HCT116 (cell line): ENCODE results near the gene MMP17. TPM values are rescaled to one million over a fixed set of nuclear protein-coding genes. Genes with fewer than 3 reads are reported as not detected.
A peak's percentile ranks its signal among the peaks of the same experiment; 100 is the strongest.

Experiments
- ATAC-seq: fragments of 200-7000 bp; cut with Tn5 transposase; 2 replicates; pipeline ENCODE4 v1.9.1; 2020; ENCODE audit warnings: mild to moderate bottlenecking, moderate library complexity
- BruUV-seq: library from RNA; stranded (reverse); fragments of 400-500 nt; replicated peaks from 2 replicates; lab custom pipeline; 2021; lab: Mats Ljungman, UMichigan
- CTCF ChIA-PET: fragments of 300-600 bp; sonication (Branson Sonifier 250); formaldehyde crosslinking; loops from one replicate; lab custom pipeline; 2021; ENCODE audit warnings: antibody characterized with exemption; lab: Charles Lee
- POLR2A ChIA-PET: fragments of 300-600, 350-600 bp; sonication (Branson Sonifier 250); formaldehyde crosslinking; loops from one replicate; lab custom pipeline; 2021; ENCODE audit warnings: antibody characterized with exemption; lab: Charles Lee
- RAD21 ChIA-PET, 2 experiments: fragments of 300-600 bp; sonication (Branson Sonifier 250); formaldehyde crosslinking; loops; one replicate each; lab custom pipeline; 2023; ENCODE audit warnings: low total read pairs in 2 of 2; ENCODE audit not compliant: uncharacterized antibody in 2 of 2, unreplicated experiment in 2 of 2, low non-redundant PET in 1 of 2; lab: Charles Lee
- DNase-seq: peaks from one replicate; pipeline ENCODE4 v3.0.0-alpha.2; 2010; ENCODE audit warnings: low read depth, low spot score
- H2AFZ ChIP-seq: fragments of 200-600 bp; shearing (Covaris generic), sonication (generic); 2 replicates; pipeline ENCODE4 v1.6.1; 2017; ENCODE audit warnings: low read depth, mixed run types, mixed read lengths, antibody characterized with exemption, low read length; ENCODE audit not compliant: poor library complexity, severe bottlenecking
- H3K27ac ChIP-seq: 2 replicates; pipeline ENCODE4 v1.5.1; 2012; ENCODE audit warnings: low read depth, low read length
- H3K27me3 ChIP-seq: fragments of 200-600 bp; sonication (generic); 2 replicates; pipeline ENCODE4 v1.6.1; 2016; ENCODE audit warnings: mixed run types, low read length, mixed read lengths; ENCODE audit not compliant: insufficient read depth
- H3K36me3 ChIP-seq, 2 experiments: fragments of 200-500 bp in 1 of 2; fragments of 200-600 bp in 1 of 2; sonication (Bioruptor generic) in 1 of 2; sonication (generic) in 1 of 2; 2 replicates each; pipeline versions ENCODE4 v1.5.1 to v1.6.1; 2014 to 2016; ENCODE audit warnings: low read length in 2 of 2, inconsistent platforms in 1 of 2, mixed read lengths in 1 of 2, mixed run types in 1 of 2; ENCODE audit not compliant: insufficient read depth in 2 of 2, control insufficient read depth in 1 of 2
- H3K4me1 ChIP-seq, 2 experiments: fragments of 200-600 bp in 1 of 2; sonication (generic) in 1 of 2; 2 replicates each; pipeline versions ENCODE4 v1.5.1 to v1.6.1; 2012 to 2017; ENCODE audit warnings: low read length in 2 of 2, inconsistent platforms in 1 of 2, mild to moderate bottlenecking in 1 of 2, mixed read lengths in 1 of 2, mixed run types in 1 of 2, moderate library complexity in 1 of 2; ENCODE audit not compliant: insufficient read depth in 2 of 2, control insufficient read depth in 1 of 2
- H3K4me2 ChIP-seq: fragments of 200-600 bp; sonication (generic); 2 replicates; pipeline ENCODE4 v1.6.1; 2017; ENCODE audit warnings: mixed run types, low read length, mixed read lengths
- H3K4me3 ChIP-seq, 2 experiments: fragments of 200-600 bp in 1 of 2; sonication (generic) in 1 of 2; replicated peaks in 1 of 2; 2 replicates each; pipeline ENCODE4 v1.5.1; 2011 to 2016; ENCODE audit warnings: low read length in 2 of 2, control low read depth in 1 of 2, low read depth in 1 of 2, mild to moderate bottlenecking in 1 of 2, mixed read lengths in 1 of 2, mixed run types in 1 of 2
- H3K79me2 ChIP-seq: fragments of 200-600 bp; sonication (generic); 2 replicates; pipeline ENCODE4 v1.6.1; 2017; ENCODE audit warnings: mild to moderate bottlenecking, mixed run types, low read length, moderate library complexity, mixed read lengths; ENCODE audit not compliant: insufficient read depth
- H3K9ac ChIP-seq: fragments of 200-600 bp; sonication (generic); 2 replicates; pipeline ENCODE4 v1.6.1; 2016; ENCODE audit warnings: low read length, mixed read lengths
- H3K9me2 ChIP-seq: fragments of 200-600 bp; sonication (generic), shearing (Covaris generic); 2 replicates; pipeline ENCODE4 v1.6.1; 2017; ENCODE audit warnings: mixed run types, mild to moderate bottlenecking, moderate library complexity; ENCODE audit not compliant: insufficient read depth
- H3K9me3 ChIP-seq, 2 experiments: fragments of 200-500 bp in 1 of 2; fragments of 200-600 bp in 1 of 2; sonication (Bioruptor generic) in 1 of 2; sonication (generic) in 1 of 2; 2 replicates each; pipeline ENCODE4 v1.6.1; 2014 to 2017; ENCODE audit warnings: low read length in 2 of 2, mixed read lengths in 2 of 2, inconsistent platforms in 1 of 2, low read depth in 1 of 2, mild to moderate bottlenecking in 1 of 2, mixed run types in 1 of 2, moderate library complexity in 1 of 2; ENCODE audit not compliant: control insufficient read depth in 1 of 2, insufficient read depth in 1 of 2
- H4K20me1 ChIP-seq: fragments of 200-600 bp; sonication (generic), shearing (Covaris generic); 2 replicates; pipeline ENCODE4 v1.6.1; 2017; ENCODE audit warnings: mixed run types, mild to moderate bottlenecking, moderate library complexity; ENCODE audit not compliant: insufficient read depth
- CBX3 ChIP-seq: IDR thresholded peaks from 2 replicates; pipeline ENCODE4 v1.6.1; 2012; ENCODE audit warnings: low read depth
- CTCF ChIP-seq, 3 experiments: fragments of 200-600 bp in 1 of 3; sonication (generic) in 1 of 3; IDR thresholded peaks in 2 of 3; conservative IDR thresholded peaks in 1 of 3; 2 replicates each; pipeline ENCODE4 v1.5.1; 2012 to 2017; ENCODE audit warnings: low read depth in 2 of 3, low read length in 2 of 3, antibody characterized with exemption in 1 of 3, borderline replicate concordance in 1 of 3, control low read depth in 1 of 3, mild to moderate bottlenecking in 1 of 3, mixed read lengths in 1 of 3, mixed run types in 1 of 3, moderate library complexity in 1 of 3; ENCODE audit not compliant: insufficient read depth in 1 of 3
- EZH2phosphoT487 ChIP-seq: fragments of 200-600 bp; IDR thresholded peaks from 2 replicates; pipeline ENCODE4 v1.6.1; 2018; ENCODE audit warnings: antibody characterized with exemption, borderline replicate concordance
- JUND ChIP-seq: IDR thresholded peaks from 2 replicates; pipeline ENCODE4 v1.6.1; 2012
- POLR2A ChIP-seq: IDR thresholded peaks from 2 replicates; pipeline ENCODE4 v1.7.0; 2011; ENCODE audit warnings: borderline replicate concordance; ENCODE audit not compliant: insufficient read depth, insufficient read length; ENCODE audit errors: extremely low read depth
- POLR2AphosphoS5 ChIP-seq: IDR thresholded peaks from 2 replicates; pipeline ENCODE4 v1.6.1; 2011; ENCODE audit warnings: mild to moderate bottlenecking, low read depth, low read length, moderate library complexity
- REST ChIP-seq: IDR thresholded peaks from 2 replicates; pipeline ENCODE4 v1.6.1; 2012; ENCODE audit warnings: low read depth
- TCF7L2 ChIP-seq: IDR thresholded peaks from 2 replicates; pipeline ENCODE4 v1.7.0; 2011; ENCODE audit warnings: borderline replicate concordance, inconsistent platforms; ENCODE audit not compliant: insufficient read depth, insufficient read length; ENCODE audit errors: extremely low read depth
- ZBTB33 ChIP-seq: IDR thresholded peaks from 2 replicates; pipeline ENCODE4 v1.6.1; 2011; ENCODE audit warnings: mild to moderate bottlenecking, low read length, moderate library complexity; ENCODE audit not compliant: insufficient replicate concordance; ENCODE audit errors: extremely low read depth
- ZFX ChIP-seq: fragments of 450-650 bp; IDR thresholded peaks from 2 replicates; pipeline ENCODE4 v1.6.1; 2017
- intact Hi-C: fragments of 100-400 bp; cut with micrococcal nuclease; formaldehyde crosslinking; loops from 2 replicates; pipeline ENCODE4 v1.10.0; 2022
- total RNA-seq: library from RNA; stranded (reverse); gene quantifications from one replicate; pipeline ENCODE4 v1.2.1, GENCODE V29; 2021; ENCODE audit not compliant: unreplicated experiment

MMP17 gene
- total RNA-seq, 1 experiment from 2014 or later: 14.3 TPM

GRCh38 chr12:131894981-131895639 is 66.9 kb downstream of the MMP17 start:
- Histone ChIP-seq H3K79me2 (no peaks in the 10 kb centered on the region), H3K9me3 (no peaks in the 10 kb centered on the region), H3K27ac (peak overlapping the region; percentile 76; the same call in 1 of the 2 replicates), H3K4me2 (peak overlapping the region; percentile 96), H4K20me1 (no peaks in the 10 kb centered on the region), H3K4me3 (peak overlapping the region; percentile 55 to 61), H2AFZ (no peak overlapping the region), H3K36me3 (peaks cover 0 to 2% of the 10 kb centered on the region in 2 experiments; a peak in 1 of 4 replicates), H3K9me2 (no peaks in the 10 kb centered on the region), H3K4me1 (peaks cover 18 to 25% of the 10 kb centered on the region in 2 experiments), H3K27me3 (no peaks in the 10 kb centered on the region), H3K9ac (peak overlapping the region; percentile 71)
- no peak for TF ChIP-seq EZH2phosphoT487
- BruUV-seq: no TSS peak
- intact Hi-C loops: loop anchor here (2.0 kb wide), 1 partner anchor 34 kb away; no protein-coding TSS in a partner anchor
- RAD21 ChIA-PET: no interaction called here
- CTCF ChIA-PET: no interaction called here
- ATAC-seq (no peak), DNase-seq (no peak)
- POLR2A ChIA-PET: no interaction called here

- H4K20me1 ChIP-seq: no peaks in the 10 kb centered on the region
- H3K4me3 ChIP-seq: peak overlapping the region; percentile 55 to 61
- H2AFZ ChIP-seq: no peak overlapping the region
- intact Hi-C loops: loop anchor here (2.0 kb wide), 1 partner anchor 35 kb away; no protein-coding TSS in a partner anchor
- no peaks in the 10 kb centered on the region for H3K9me2 ChIP-seq
- H3K36me3 ChIP-seq: peaks cover 0 to 2% of the 10 kb centered on the region in 2 experiments; a peak in 1 of 4 replicates
- H3K4me2 ChIP-seq: peak overlapping the region; percentile 96
- peak overlapping the region; percentile 76; the same call in 1 of the 2 replicates for H3K27ac ChIP-seq
- peaks cover 21 to 31% of the 10 kb centered on the region in 2 experiments for H3K4me1 ChIP-seq
- ATAC-seq (no peak), DNase-seq (no peak)
- H3K9ac ChIP-seq: peak overlapping the region; percentile 71
- RAD21 ChIA-PET: no interaction called here
- no peaks in the 10 kb centered on the region for H3K79me2 ChIP-seq
- POLR2A ChIA-PET: interaction anchor here (1.3 kb wide), 1 partner anchor 12 kb away, joined by 3 read pairs; no protein-coding TSS in a partner anchor
- CTCF ChIA-PET: no interaction called here
- no peaks in the 10 kb centered on the region for H3K9me3 ChIP-seq
- no peaks in the 10 kb centered on the region for H3K27me3 ChIP-seq
- BruUV-seq: TSS peak; percentile 63
- TF ChIP-seq CTCF (IDR thresholded peaks at IDR 0.05 in 2 of 3, conservative IDR thresholded peaks at IDR 0.05 in 1 of 3; ENCODE audit: borderline replicate concordance in 1 of 3, insufficient read depth in 1 of 3, low read depth in 2 of 3, low read length in 2 of 3) (no peak), REST (no peak), ZBTB33 (no peak), ZFX (no peak), POLR2A (no peak), CBX3 (no peak), JUND (no peak), TCF7L2 (no peak), POLR2AphosphoS5 (no peak)
Observed at GRCh38 chr12:131895640-131896079, 67.5 kb downstream of the MMP17 start.
